Neural crest cell (in vitro differentiated cells): ENCODE data around the gene SMIM24. TPM values are rescaled to one million over a fixed set of nuclear protein-coding genes. Genes with fewer than 3 reads are reported as not detected.
"Not testable (repeated sequence)": the region's sequence is repeated elsewhere in the genome, so short reads cannot be mapped to it uniquely, and the experiment has no call there.

ENCODE experiments used
- DNase-seq: peaks from one replicate; pipeline ENCODE4 v3.0.0; 2021; ENCODE audit warnings: low read depth, mixed read lengths, low spot score
- H3K27ac Mint-ChIP-seq: one replicate; pipeline ENCODE4 v1.8.0; 2021; ENCODE audit warnings: mild to moderate bottlenecking, mixed read lengths; ENCODE audit not compliant: unreplicated experiment
- H3K27me3 Mint-ChIP-seq: 2 replicates; pipeline ENCODE4 v1.8.0; 2021; ENCODE audit warnings: low read depth, mild to moderate bottlenecking, mixed read lengths
- H3K36me3 Mint-ChIP-seq: 2 replicates; pipeline ENCODE4 v1.8.0; 2021; ENCODE audit warnings: low read depth, mild to moderate bottlenecking, mixed read lengths
- H3K4me1 Mint-ChIP-seq: 2 replicates; pipeline ENCODE4 v1.8.0; 2021; ENCODE audit warnings: mixed read lengths
- H3K4me3 Mint-ChIP-seq: one replicate; pipeline ENCODE4 v1.8.0; 2021; ENCODE audit warnings: mild to moderate bottlenecking, mixed read lengths
- H3K9me3 Mint-ChIP-seq: 2 replicates; pipeline ENCODE4 v1.8.0; 2021; ENCODE audit warnings: mixed read lengths
- CTCF ChIP-seq: fragments of 200-600 bp; sonication (generic); conservative IDR thresholded peaks from 2 replicates; pipeline ENCODE4 v1.5.0; 2021; ENCODE audit warnings: antibody characterized with exemption, mild to moderate bottlenecking
- total RNA-seq: library from RNA; stranded (reverse); gene quantifications from 2 replicates; pipeline ENCODE4 v1.2.1, GENCODE V29; 2021

SMIM24 gene
- total RNA-seq, 1 donor from 2014 or later: not detected

GRCh38 chr19:3452171-3452941, 28.0 kb downstream of the SMIM24 start:
- TF ChIP-seq CTCF: no peak
- no peaks in the 10 kb centered on the region for H3K9me3 Mint-ChIP-seq
- peaks cover 8% of the 10 kb centered on the region for H3K4me1 Mint-ChIP-seq
- peaks cover 42% of the 10 kb centered on the region for H3K27me3 Mint-ChIP-seq
- H3K27ac Mint-ChIP-seq: no peak overlapping the region
- DNase-seq: no peak
- H3K4me3 Mint-ChIP-seq: no peak overlapping the region
- peaks cover 2% of the 10 kb centered on the region for H3K36me3 Mint-ChIP-seq

- Mint-ChIP-seq H3K4me3 (no peak overlapping the region), H3K27ac (no peak overlapping the region), H3K36me3 (peaks cover 2% of the 10 kb centered on the region), H3K27me3 (peaks cover 46% of the 10 kb centered on the region), H3K9me3 (no peaks in the 10 kb centered on the region), H3K4me1 (peaks cover 4% of the 10 kb centered on the region)
- DNase-seq: no peak
- TF ChIP-seq CTCF: no peak
Measured at GRCh38 chr19:3451451-3451866, 28.9 kb downstream of the SMIM24 start.

GRCh38 chr19:3450796-3451411, 29.4 kb downstream of the SMIM24 start:
- peaks cover 2% of the 10 kb centered on the region for H3K36me3 Mint-ChIP-seq
- peaks cover 4% of the 10 kb centered on the region for H3K4me1 Mint-ChIP-seq
- no peaks in the 10 kb centered on the region for H3K9me3 Mint-ChIP-seq
- peaks cover 50% of the 10 kb centered on the region for H3K27me3 Mint-ChIP-seq
- TF ChIP-seq CTCF: no peak
- no peak overlapping the region for H3K4me3 Mint-ChIP-seq
- no peak for DNase-seq
- no peak overlapping the region for H3K27ac Mint-ChIP-seq

GRCh38 chr19:3448616-3449334, 31.6 kb downstream of the SMIM24 start:
- no peaks in the 10 kb centered on the region for H3K9me3 Mint-ChIP-seq
- peaks cover 56% of the 10 kb centered on the region for H3K27me3 Mint-ChIP-seq
- H3K4me1 Mint-ChIP-seq: peaks cover 16% of the 10 kb centered on the region

GRCh38 chr19:3446657-3447056, 33.7 kb downstream of the SMIM24 start:
- H3K27ac Mint-ChIP-seq: not testable (repeated sequence)
- Mint-ChIP-seq H3K27me3 (peaks cover 65% of the 10 kb centered on the region), H3K4me1 (peaks cover 22% of the 10 kb centered on the region)

More at GRCh38 chr19:3448616-3449334, 31.6 kb downstream of the SMIM24 start:
- no peak for TF ChIP-seq CTCF
- DNase-seq: no peak
- H3K4me3 Mint-ChIP-seq: no peak overlapping the region
- H3K27ac Mint-ChIP-seq: no peak overlapping the region
- peaks cover 2% of the 10 kb centered on the region for H3K36me3 Mint-ChIP-seq

More at GRCh38 chr19:3446657-3447056, 33.7 kb downstream of the SMIM24 start:
- not testable (repeated sequence) for H3K4me3 Mint-ChIP-seq, DNase-seq, H3K36me3 Mint-ChIP-seq, H3K9me3 Mint-ChIP-seq
